ENCODE results near the gene CRELD1.

CRELD1 gene

DNA sequence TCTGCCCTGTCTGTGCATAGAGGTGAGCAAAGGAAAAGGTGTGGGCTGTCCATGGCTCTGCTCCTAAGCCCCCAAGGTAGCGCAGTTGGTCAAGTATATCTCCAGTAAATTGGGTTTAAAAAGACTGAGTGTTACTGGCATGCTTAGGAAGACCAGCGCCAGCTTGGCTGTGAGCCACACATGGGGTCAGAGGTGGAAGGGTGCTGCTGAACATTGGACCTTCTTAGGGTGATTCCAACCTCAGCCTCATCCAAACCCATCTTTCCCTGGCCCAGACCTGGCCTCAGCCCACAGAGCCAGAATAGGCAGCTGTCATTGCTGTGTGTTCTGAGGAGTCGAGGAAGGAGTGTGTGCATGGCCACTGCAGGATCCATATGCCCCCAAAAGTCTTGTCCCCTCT, 25.3 kb upstream of the CRELD1 start:
- Histone ChIP-seq H2BK120ac (ENCODE audit: insufficient read depth, low read length, poor library complexity) (no peak overlapping the region), H2AK5ac (ENCODE audit: low read length) (no peak overlapping the region), H3K27ac (ENCODE audit: low read depth, low read length) (no peak overlapping the region), H2BK12ac (ENCODE audit: low read length) (no peak overlapping the region), H3K14ac (ENCODE audit: low read length) (no peak overlapping the region), H3K4me3 (ENCODE audit: low read depth, low read length) (no peak overlapping the region), H3K9ac (ENCODE audit: low read length) (no peak overlapping the region), H2BK5ac (ENCODE audit: low read depth, low read length, poor library complexity) (no peak overlapping the region), H3K23ac (ENCODE audit: low read length) (no peak overlapping the region), H2AFZ (ENCODE audit: insufficient read depth, low read length, poor library complexity) (no peak overlapping the region), H3K27me3 (ENCODE audit: insufficient read depth, low read length) (no peaks in the 10 kb centered on the region), H3K9me3 (ENCODE audit: insufficient read depth, low read depth, low read length) (no peaks in the 10 kb centered on the region), H3K79me2 (ENCODE audit: control insufficient read depth, insufficient read depth, low read length, poor library complexity) (no peaks in the 10 kb centered on the region), H3K4me2 (ENCODE audit: low read length) (no peak overlapping the region), H3K4me1 (ENCODE audit: control insufficient read depth in 1 of 2, insufficient read depth in 2 of 2, low read length in 2 of 2) (peaks cover 0 to 5% of the 10 kb centered on the region in 2 experiments), H4K91ac (ENCODE audit: low read depth, low read length) (no peak overlapping the region), H3K4ac (ENCODE audit: low read depth, low read length) (no peak overlapping the region), H3K36me3 (ENCODE audit: control insufficient read depth in 1 of 2, insufficient read depth in 2 of 2, low read length in 2 of 2) (peaks cover 3 to 5% of the 10 kb centered on the region in 2 experiments), H4K12ac (ENCODE audit: low read depth, low read length) (no peak overlapping the region), H4K8ac (ENCODE audit: low read depth, low read length) (no peak overlapping the region), H3K79me1 (ENCODE audit: low read length) (peaks cover 3% of the 10 kb centered on the region), H3K18ac (ENCODE audit: low read length) (no peak overlapping the region)
- WGBS (ENCODE audit: extremely low coverage, insufficient coverage, insufficient read length): no CpG with 5 or more reads among the region's 3 CpGs
- DNase-seq: no peak

GRCh38 chr3:9909221-9910013, 24.2 kb upstream of the CRELD1 start:
- WGBS (ENCODE audit: extremely low coverage, insufficient coverage, insufficient read length): no CpG with 5 or more reads among the region's 7 CpGs
- Histone ChIP-seq H3K18ac (ENCODE audit: low read length) (no peak overlapping the region), H3K4ac (ENCODE audit: low read depth, low read length) (no peak overlapping the region), H3K9ac (ENCODE audit: low read length) (no peak overlapping the region), H2BK120ac (ENCODE audit: insufficient read depth, low read length, poor library complexity) (no peak overlapping the region), H3K79me2 (ENCODE audit: control insufficient read depth, insufficient read depth, low read length, poor library complexity) (no peaks in the 10 kb centered on the region), H2AK5ac (ENCODE audit: low read length) (no peak overlapping the region), H3K4me1 (ENCODE audit: control insufficient read depth in 1 of 2, insufficient read depth in 2 of 2, low read length in 2 of 2) (peaks cover 0 to 3% of the 10 kb centered on the region in 2 experiments), H3K14ac (ENCODE audit: low read length) (no peak overlapping the region), H3K79me1 (ENCODE audit: low read length) (no peaks in the 10 kb centered on the region), H4K8ac (ENCODE audit: low read depth, low read length) (no peak overlapping the region), H3K36me3 (ENCODE audit: control insufficient read depth in 1 of 2, insufficient read depth in 2 of 2, low read length in 2 of 2) (peaks cover 3 to 5% of the 10 kb centered on the region in 2 experiments), H3K27ac (ENCODE audit: low read depth, low read length) (no peak overlapping the region), H3K23ac (ENCODE audit: low read length) (no peak overlapping the region), H3K4me2 (ENCODE audit: low read length) (no peak overlapping the region), H3K4me3 (ENCODE audit: low read depth, low read length) (no peak overlapping the region), H4K12ac (ENCODE audit: low read depth, low read length) (no peak overlapping the region), H2BK12ac (ENCODE audit: low read length) (no peak overlapping the region), H2BK5ac (ENCODE audit: low read depth, low read length, poor library complexity) (no peak overlapping the region), H4K91ac (ENCODE audit: low read depth, low read length) (no peak overlapping the region), H2AFZ (ENCODE audit: insufficient read depth, low read length, poor library complexity) (no peak overlapping the region), H3K27me3 (ENCODE audit: insufficient read depth, low read length) (no peaks in the 10 kb centered on the region), H3K9me3 (ENCODE audit: insufficient read depth, low read depth, low read length) (no peaks in the 10 kb centered on the region)
- no peak for DNase-seq

- H3K27ac ChIP-seq (ENCODE audit: low read depth, low read length): no peak overlapping the region
- no peaks in the 10 kb centered on the region for H3K9me3 ChIP-seq (ENCODE audit: insufficient read depth, low read depth, low read length)
- no peak overlapping the region for H4K12ac ChIP-seq (ENCODE audit: low read depth, low read length)
- WGBS (ENCODE audit: extremely low coverage, insufficient coverage, insufficient read length): no CpG with 5 or more reads among the region's 8 CpGs
- peaks cover 2 to 3% of the 10 kb centered on the region in 2 experiments for H3K36me3 ChIP-seq (ENCODE audit: control insufficient read depth in 1 of 2, insufficient read depth in 2 of 2, low read length in 2 of 2)
- H3K27me3 ChIP-seq (ENCODE audit: insufficient read depth, low read length): no peaks in the 10 kb centered on the region
- no peak overlapping the region for H3K23ac ChIP-seq (ENCODE audit: low read length)
- no peak overlapping the region for H4K91ac ChIP-seq (ENCODE audit: low read depth, low read length)
- no peak overlapping the region for H3K18ac ChIP-seq (ENCODE audit: low read length)
- DNase-seq: no peak
- H3K79me1 ChIP-seq (ENCODE audit: low read length): peaks cover 14% of the 10 kb centered on the region
- no peak overlapping the region for H3K4ac ChIP-seq (ENCODE audit: low read depth, low read length)
- no peak overlapping the region for H4K8ac ChIP-seq (ENCODE audit: low read depth, low read length)
- H2BK12ac ChIP-seq (ENCODE audit: low read length): no peak overlapping the region
- H2BK120ac ChIP-seq (ENCODE audit: insufficient read depth, low read length, poor library complexity): no peak overlapping the region
- no peak overlapping the region for H3K14ac ChIP-seq (ENCODE audit: low read length)
- no peak overlapping the region for H3K4me2 ChIP-seq (ENCODE audit: low read length)
- no peak overlapping the region for H3K4me3 ChIP-seq (ENCODE audit: low read depth, low read length)
- H2AFZ ChIP-seq (ENCODE audit: insufficient read depth, low read length, poor library complexity): no peak overlapping the region
- no peak overlapping the region for H2AK5ac ChIP-seq (ENCODE audit: low read length)
- H2BK5ac ChIP-seq (ENCODE audit: low read depth, low read length, poor library complexity): no peak overlapping the region
- no peak overlapping the region for H3K9ac ChIP-seq (ENCODE audit: low read length)
- H3K4me1 ChIP-seq (ENCODE audit: control insufficient read depth in 1 of 2, insufficient read depth in 2 of 2, low read length in 2 of 2): peaks cover 6 to 12% of the 10 kb centered on the region in 2 experiments
- H3K79me2 ChIP-seq (ENCODE audit: control insufficient read depth, insufficient read depth, low read length, poor library complexity): peaks cover 10% of the 10 kb centered on the region
These were observed 21.8 kb upstream of the CRELD1 start for GRCh38 chr3:9911863-9912262.

DNA sequence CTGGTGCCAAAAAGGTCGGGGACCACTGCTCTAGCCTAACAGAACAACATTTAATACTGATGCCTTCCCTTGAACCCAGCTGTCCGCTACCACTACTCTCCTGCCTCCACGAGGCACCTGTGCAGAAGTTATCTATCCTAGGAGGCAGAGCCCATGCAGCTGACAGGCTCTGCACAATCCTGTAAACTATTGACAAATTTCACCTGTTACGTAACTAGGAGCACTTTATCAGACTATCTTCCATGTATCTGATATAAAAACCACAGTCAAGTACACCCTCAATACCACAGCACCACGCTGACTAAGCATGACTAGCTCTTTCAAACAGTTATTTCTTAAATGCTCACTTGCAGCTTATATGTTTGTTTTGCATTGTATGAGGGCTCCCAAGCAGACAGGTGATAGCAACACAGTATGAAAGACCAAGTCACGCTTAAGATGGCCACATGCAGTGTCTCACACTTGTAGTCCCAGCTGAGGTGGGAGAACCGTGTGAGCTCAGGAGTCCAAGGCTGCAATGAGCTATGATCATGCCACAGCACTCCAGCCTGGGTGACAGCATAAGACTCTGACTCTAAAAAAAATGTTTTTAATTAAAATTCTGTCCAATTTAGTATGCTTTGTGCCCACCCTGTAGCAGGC, 21.2 kb upstream of the CRELD1 start:
- no peak overlapping the region for H2BK5ac ChIP-seq (ENCODE audit: low read depth, low read length, poor library complexity)
- no peak overlapping the region for H3K27ac ChIP-seq (ENCODE audit: low read depth, low read length)
- no peak overlapping the region for H3K23ac ChIP-seq (ENCODE audit: low read length)
- peaks cover 2 to 3% of the 10 kb centered on the region in 2 experiments for H3K36me3 ChIP-seq (ENCODE audit: control insufficient read depth in 1 of 2, insufficient read depth in 2 of 2, low read length in 2 of 2)
- H3K9ac ChIP-seq (ENCODE audit: low read length): no peak overlapping the region
- no peak overlapping the region for H2AFZ ChIP-seq (ENCODE audit: insufficient read depth, low read length, poor library complexity)
- no peak overlapping the region for H4K8ac ChIP-seq (ENCODE audit: low read depth, low read length)
- no peak overlapping the region for H2BK12ac ChIP-seq (ENCODE audit: low read length)
- no peak overlapping the region for H2AK5ac ChIP-seq (ENCODE audit: low read length)
- peaks cover 8 to 16% of the 10 kb centered on the region in 2 experiments for H3K4me1 ChIP-seq (ENCODE audit: control insufficient read depth in 1 of 2, insufficient read depth in 2 of 2, low read length in 2 of 2)
- peaks cover 10% of the 10 kb centered on the region for H3K79me2 ChIP-seq (ENCODE audit: control insufficient read depth, insufficient read depth, low read length, poor library complexity)
- no peak for DNase-seq
- H2BK120ac ChIP-seq (ENCODE audit: insufficient read depth, low read length, poor library complexity): no peak overlapping the region
- no peak overlapping the region for H3K18ac ChIP-seq (ENCODE audit: low read length)
- H4K12ac ChIP-seq (ENCODE audit: low read depth, low read length): no peak overlapping the region
- H3K4ac ChIP-seq (ENCODE audit: low read depth, low read length): no peak overlapping the region
- H3K4me2 ChIP-seq (ENCODE audit: low read length): no peak overlapping the region
- H3K9me3 ChIP-seq (ENCODE audit: insufficient read depth, low read depth, low read length): no peaks in the 10 kb centered on the region
- H3K79me1 ChIP-seq (ENCODE audit: low read length): peaks cover 17% of the 10 kb centered on the region
- WGBS (ENCODE audit: extremely low coverage, insufficient coverage, insufficient read length): no CpG with 5 or more reads among the region's 7 CpGs
- no peak overlapping the region for H3K4me3 ChIP-seq (ENCODE audit: low read depth, low read length)
- no peak overlapping the region for H3K14ac ChIP-seq (ENCODE audit: low read length)
- no peaks in the 10 kb centered on the region for H3K27me3 ChIP-seq (ENCODE audit: insufficient read depth, low read length)
- H4K91ac ChIP-seq (ENCODE audit: low read depth, low read length): no peak overlapping the region
